ENCODE results near the gene SMCO4.

SMCO4 gene

GRCh38 chr11:93528757-93529645, 14.2 kb downstream of the SMCO4 start:
- DNase-seq (ENCODE audit: low read depth in 2 of 3, low spot score in 1 of 3), result no peak

GRCh38 chr11:93528252-93528651, 14.9 kb downstream of the SMCO4 start:
- DNase-seq (ENCODE audit: low read depth in 2 of 3, low spot score in 1 of 3), result no peak

- no peak for DNase-seq (ENCODE audit: low read depth in 2 of 3, low spot score in 1 of 3)
These were observed 16.3 kb downstream of the SMCO4 start for GRCh38 chr11:93526641-93527583.

GRCh38 chr11:93526346-93526633, 16.9 kb downstream of the SMCO4 start:
- no peak for DNase-seq (ENCODE audit: low read depth in 2 of 3, low spot score in 1 of 3)

GRCh38 chr11:93525601-93526345, 17.4 kb downstream of the SMCO4 start:
- DNase-seq (ENCODE audit: low read depth in 2 of 3, low spot score in 1 of 3), result no peak

- DNase-seq (ENCODE audit: low read depth in 2 of 3, low spot score in 1 of 3), result no peak
These were observed 18.3 kb downstream of the SMCO4 start for GRCh38 chr11:93524858-93525257.

GRCh38 chr11:93524173-93524536, 19.0 kb downstream of the SMCO4 start:
- no peak for DNase-seq (ENCODE audit: low read depth in 2 of 3, low spot score in 1 of 3)

GRCh38 chr11:93520726-93521509, 22.3 kb downstream of the SMCO4 start:
- no peak for DNase-seq (ENCODE audit: low read depth in 2 of 3, low spot score in 1 of 3)

GRCh38 chr11:93519179-93519578, 24.0 kb downstream of the SMCO4 start:
- no peak for DNase-seq (ENCODE audit: low read depth in 2 of 3, low spot score in 1 of 3)

GRCh38 chr11:93518081-93518480, 25.1 kb downstream of the SMCO4 start:
- DNase-seq (ENCODE audit: low read depth in 2 of 3, low spot score in 1 of 3), result no peak

GRCh38 chr11:93517611-93518010, 25.6 kb downstream of the SMCO4 start:
- DNase-seq (ENCODE audit: low read depth in 2 of 3, low spot score in 1 of 3), result no peak

GRCh38 chr11:93517041-93517440, 26.1 kb downstream of the SMCO4 start:
- no peak for DNase-seq (ENCODE audit: low read depth in 2 of 3, low spot score in 1 of 3)

- DNase-seq (ENCODE audit: low read depth in 2 of 3, low spot score in 1 of 3), result no peak
These were observed 27.7 kb downstream of the SMCO4 start for GRCh38 chr11:93515441-93516025.

GRCh38 chr11:93514712-93515111, 28.5 kb downstream of the SMCO4 start:
- no peak for DNase-seq (ENCODE audit: low read depth in 2 of 3, low spot score in 1 of 3)

- no peak for DNase-seq (ENCODE audit: low read depth in 2 of 3, low spot score in 1 of 3)
These were observed 29.4 kb downstream of the SMCO4 start for GRCh38 chr11:93513772-93514171.

GRCh38 chr11:93512949-93513667, 30.1 kb downstream of the SMCO4 start:
- DNase-seq (ENCODE audit: low read depth in 2 of 3, low spot score in 1 of 3), result no peak

GRCh38 chr11:93512073-93512475, 31.1 kb downstream of the SMCO4 start:
- DNase-seq (ENCODE audit: low read depth in 2 of 3, low spot score in 1 of 3), result no peak

GRCh38 chr11:93510196-93510873, 32.9 kb downstream of the SMCO4 start:
- DNase-seq (ENCODE audit: low read depth in 2 of 3, low spot score in 1 of 3), result no peak

GRCh38 chr11:93507517-93507916, 35.7 kb downstream of the SMCO4 start:
- no peak for DNase-seq (ENCODE audit: low read depth in 2 of 3, low spot score in 1 of 3)

Measured in stimulated activated CD4-positive, alpha-beta T cell treated with anti-CD3 and anti-CD28 coated beads, Interleukin-12 subunit alpha, Interleukin-12 subunit beta, amount 100 ng/mL, for 48 hours (primary cell).